G401 (cell line): ENCODE results near the gene WDR45B. TPM values are rescaled to one million over a fixed set of nuclear protein-coding genes. Genes with fewer than 3 reads are reported as not detected.

Experiments used
- DNase-seq: peaks from one replicate; pipeline ENCODE4 v3.0.0-alpha.2; 2015; ENCODE audit warnings: low spot score
- in situ Hi-C: cut with HindIII; loops from 2 replicates; pipeline ENCODE4 v1.10.0; 2016; ENCODE audit warnings: low sequenced_read_pairs, mixed read lengths
- total RNA-seq: library from RNA; depleted of rRNA; stranded (reverse); fragments of >200 nt; shearing (Covaris generic); gene quantifications from 2 replicates; pipeline ENCODE4 v1.2.3, GENCODE V29; 2014; rRNA removed

The WDR45B gene
- 109 and 117 TPM in 2 replicates for total RNA-seq

GRCh38 chr17:82648165-82648668 lies at the start of gene WDR45B:
TSS of gene WDR45B (minus strand) at chr17:82648444. CDS start at chr17:82648340, 104 bp downstream.
- in situ Hi-C loops = no loop called here

GRCh38 chr17:82697808-82698064 lies 49.5 kb upstream of the WDR45B start:
- in situ Hi-C loops = no loop called here
- DNase-seq = no peak

More at GRCh38 chr17:82648165-82648668, at the start of gene WDR45B:
- DNase-seq = peak; percentile 94

- in situ Hi-C loops = no loop called here
- DNase-seq = no peak
Measured at GRCh38 chr17:82696916-82697807, 48.9 kb upstream of the WDR45B start.

GRCh38 chr17:82696259-82696658 lies 48.0 kb upstream of the WDR45B start:
- DNase-seq = no peak
- in situ Hi-C loops = no loop called here

GRCh38 chr17:82694647-82695046 lies 46.4 kb upstream of the WDR45B start:
- in situ Hi-C loops = no loop called here
- DNase-seq = no peak

GRCh38 chr17:82693168-82693867 lies 45.1 kb upstream of the WDR45B start:
- in situ Hi-C loops = no loop called here
- no peak for DNase-seq

- in situ Hi-C loops = no loop called here
Measured at GRCh38 chr17:82692268-82692667, 44.0 kb upstream of the WDR45B start.

GRCh38 chr17:82691714-82692113 lies 43.5 kb upstream of the WDR45B start:
- peak; percentile 41 for DNase-seq
- in situ Hi-C loops = no loop called here

More at GRCh38 chr17:82692268-82692667, 44.0 kb upstream of the WDR45B start:
- no peak for DNase-seq

- in situ Hi-C loops = no loop called here
- no peak for DNase-seq
Measured at GRCh38 chr17:82690786-82691489, 42.7 kb upstream of the WDR45B start.

GRCh38 chr17:82689077-82689476 lies 40.8 kb upstream of the WDR45B start:
- in situ Hi-C loops = no loop called here

GRCh38 chr17:82687871-82688270 lies 39.6 kb upstream of the WDR45B start:
- in situ Hi-C loops = no loop called here
- DNase-seq = no peak

More at GRCh38 chr17:82689077-82689476, 40.8 kb upstream of the WDR45B start:
- no peak for DNase-seq

GRCh38 chr17:82687375-82687861 lies 39.2 kb upstream of the WDR45B start:
- no peak for DNase-seq
- in situ Hi-C loops = no loop called here

- in situ Hi-C loops = no loop called here
- no peak for DNase-seq
Measured at GRCh38 chr17:82686366-82687324, 38.4 kb upstream of the WDR45B start.

GRCh38 chr17:82685291-82685690 lies 37.0 kb upstream of the WDR45B start:
- no peak for DNase-seq
- in situ Hi-C loops = no loop called here

- no peak for DNase-seq
- in situ Hi-C loops = no loop called here
Measured at GRCh38 chr17:82684228-82684841, 36.1 kb upstream of the WDR45B start.

- in situ Hi-C loops = no loop called here
Measured at GRCh38 chr17:82683534-82683933, 35.3 kb upstream of the WDR45B start.

GRCh38 chr17:82681547-82681946 lies 33.3 kb upstream of the WDR45B start:
- in situ Hi-C loops = no loop called here
- no peak for DNase-seq

More at GRCh38 chr17:82683534-82683933, 35.3 kb upstream of the WDR45B start:
- no peak for DNase-seq
